Aortic smooth muscle cell (primary cell): ENCODE data around the gene VDAC1. TPM values are rescaled to one million over a fixed set of nuclear protein-coding genes. Genes with fewer than 3 reads are reported as not detected.

Source experiments
- total RNA-seq: library from RNA; depleted of rRNA; stranded (reverse); fragments of >200 nt; gene quantifications from 2 replicates; pipeline ENCODE4 v1.2.3, GENCODE V29; 2014

Gene VDAC1, protein sequence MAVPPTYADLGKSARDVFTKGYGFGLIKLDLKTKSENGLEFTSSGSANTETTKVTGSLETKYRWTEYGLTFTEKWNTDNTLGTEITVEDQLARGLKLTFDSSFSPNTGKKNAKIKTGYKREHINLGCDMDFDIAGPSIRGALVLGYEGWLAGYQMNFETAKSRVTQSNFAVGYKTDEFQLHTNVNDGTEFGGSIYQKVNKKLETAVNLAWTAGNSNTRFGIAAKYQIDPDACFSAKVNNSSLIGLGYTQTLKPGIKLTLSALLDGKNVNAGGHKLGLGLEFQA
- 270 and 293 TPM in 2 replicates for total RNA-seq

DNA sequence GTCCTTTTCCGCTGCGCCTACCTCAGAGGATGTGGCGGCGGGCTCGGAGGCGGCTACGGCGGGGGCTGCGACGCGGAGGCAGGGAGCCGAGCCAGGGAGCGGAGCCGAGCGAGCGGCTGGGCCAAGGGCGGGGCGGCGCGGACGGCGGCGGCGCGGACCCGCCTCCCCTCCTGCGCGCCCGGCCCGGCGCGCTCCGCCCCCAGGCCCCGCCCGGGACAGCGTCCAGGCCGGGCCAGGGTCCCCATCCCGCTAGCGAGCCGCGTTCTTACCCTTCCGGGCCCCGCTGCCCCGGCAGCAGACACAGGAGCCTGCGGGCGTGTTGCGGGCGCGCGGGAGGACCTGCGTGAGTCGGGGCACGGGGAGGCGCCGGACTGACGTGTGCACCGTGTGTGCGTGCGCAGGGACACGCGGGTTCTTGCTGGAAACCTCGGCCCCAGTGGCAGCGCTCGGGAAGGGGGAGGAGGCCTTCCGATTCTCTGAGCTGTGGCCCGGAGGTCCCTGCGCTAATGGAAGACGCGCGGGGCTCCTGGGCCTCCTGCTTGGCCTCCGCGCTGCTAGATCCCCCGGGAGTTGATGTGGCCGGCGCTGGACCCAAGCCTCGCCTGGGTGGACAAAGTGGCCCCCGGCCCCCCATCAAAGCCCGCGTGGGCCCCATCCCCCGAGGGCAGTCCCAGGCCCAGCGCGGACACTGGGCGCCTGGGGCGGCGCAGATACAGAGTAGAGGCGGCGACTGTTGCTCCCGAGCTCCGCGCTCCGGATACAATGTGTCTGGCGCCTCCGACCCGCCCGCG is at the start of gene VDAC1:
TSS of gene VDAC1 (minus strand) at position 350 of the 791 bp plus-strand sequence. CDS start 11,963 bp downstream, outside the sequence.

DNA sequence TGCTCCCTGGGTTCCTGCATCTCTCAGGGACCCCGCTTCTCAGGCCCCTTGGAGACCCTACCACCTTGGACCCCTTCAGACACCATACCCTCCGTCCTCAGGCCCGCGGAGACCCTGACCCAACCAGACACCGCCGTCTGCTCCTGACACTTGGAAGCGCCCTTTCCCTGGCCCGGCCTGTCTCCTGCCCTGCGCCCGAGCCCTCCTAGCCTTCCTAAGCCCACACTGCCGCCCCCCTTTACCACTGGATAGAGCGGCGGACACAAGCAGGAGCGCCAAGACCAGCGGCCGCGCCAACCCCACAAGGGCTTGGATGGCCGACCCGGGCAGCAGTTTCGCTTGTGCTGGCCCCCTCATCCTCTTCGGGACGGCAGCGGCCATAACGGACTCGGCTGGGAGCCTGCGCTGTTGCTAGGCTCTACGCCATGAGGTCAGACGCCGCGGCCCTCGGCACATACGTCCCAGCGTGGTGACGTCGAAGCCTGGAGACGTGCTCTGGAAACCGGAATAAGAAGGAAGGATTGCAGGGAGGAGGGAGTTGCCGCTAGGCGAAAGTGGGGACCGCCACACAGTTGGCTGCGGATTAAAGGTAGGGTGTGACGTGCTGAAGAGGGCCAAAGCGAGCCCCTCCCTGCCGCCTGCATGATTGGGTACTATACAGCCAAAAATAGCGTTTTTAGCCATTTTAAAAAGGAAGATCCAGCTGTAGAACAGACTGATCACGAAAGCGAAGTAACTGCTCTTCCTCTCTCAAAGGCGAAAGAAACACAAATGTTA is 36.4 kb downstream of the VDAC1 start, which contains the start of gene C5orf15:
TSS of gene C5orf15 (minus strand) at position 422 of the 777 bp plus-strand sequence. CDS start at position 381, 41 bp downstream.

Other genes with a start within 250 kb of the VDAC1 start
- gene C5orf15, start 36.4 kb downstream of the VDAC1 start, total RNA-seq, result 49.3 and 72.9 TPM in 2 replicates
- gene TCF7, start 109.7 kb upstream of the VDAC1 start, total RNA-seq, result 1.2 and 2.8 TPM in 2 replicates
- 350 and 479 TPM in 2 replicates for gene SKP1, start 172.0 kb upstream of the VDAC1 start, total RNA-seq
- 53.2 and 57.2 TPM in 2 replicates for gene PPP2CA, start 221.1 kb upstream of the VDAC1 start, total RNA-seq